GM12891 (cell line): ENCODE results near the gene DPEP1.

ENCODE experiments used
- POLR2A ChIP-seq: IDR thresholded peaks from 2 replicates; pipeline ENCODE4 v1.6.1; 2011; ENCODE audit warnings: low read depth, low read length, control low read depth
- POLR2AphosphoS5 ChIP-seq: IDR thresholded peaks from 2 replicates; pipeline ENCODE4 v1.6.1; 2011; ENCODE audit warnings: low read depth, low read length, control low read depth
- POU2F2 ChIP-seq: IDR thresholded peaks from 2 replicates; pipeline ENCODE4 v1.6.1; 2011; ENCODE audit warnings: low read depth, mild to moderate bottlenecking, control low read depth, low read length, moderate library complexity
- TAF1 ChIP-seq: IDR thresholded peaks from 2 replicates; pipeline ENCODE4 v1.6.1; 2011; ENCODE audit warnings: low read depth, low read length, control low read depth

- no peak for TF ChIP-seq POLR2AphosphoS5
- no peak for TF ChIP-seq POLR2A
- no peak for TF ChIP-seq TAF1
- no peak for TF ChIP-seq POU2F2
Observed at GRCh38 chr16:89620406-89620841, 7.0 kb downstream of the DPEP1 start.
